ENCODE results near the gene PCF11. TPM values are rescaled to one million over a fixed set of nuclear protein-coding genes. Genes with fewer than 3 reads are reported as not detected.

PCF11 gene
- total RNA-seq, 1 experiment from 2014 or later: 52.9 TPM

GRCh38 chr11:83168756-83169155 is 11.8 kb downstream of the PCF11 start:
- TF ChIP-seq EZH2 (IDR thresholded peaks at IDR 0.05; ENCODE audit: low read depth) (no peak), CTCF (conservative IDR thresholded peaks at IDR 0.05) (no peak)
- no TSS peak for BruUV-seq (replicated peaks)
- Histone ChIP-seq H3K4me2 (no peak overlapping the region), H3F3A (ENCODE audit: insufficient read depth, low read depth) (peaks cover 29% of the 10 kb centered on the region), H3K4me3 (no peak overlapping the region), H2AFZ (no peak overlapping the region), H3K9me3 (ENCODE audit: insufficient read depth, low read depth) (no peaks in the 10 kb centered on the region), H3K36me3 (ENCODE audit: low read depth) (peaks cover 87% of the 10 kb centered on the region), H3K79me2 (ENCODE audit: low read depth) (peaks cover 97% of the 10 kb centered on the region), H3K9me2 (ENCODE audit: insufficient read depth) (no peaks in the 10 kb centered on the region), H3K27ac (no peak overlapping the region), H3K4me1 (replicated peaks; ENCODE audit: insufficient read depth) (peaks cover 16% of the 10 kb centered on the region; the same call in 1 of the 2 replicates), H4K20me1 (ENCODE audit: insufficient read depth) (peaks cover 58% of the 10 kb centered on the region), H3K27me3 (ENCODE audit: insufficient read depth, low read depth) (no peaks in the 10 kb centered on the region)
- DNase-seq: no peak
- CTCF ChIA-PET: no interaction called here
- intact Hi-C loops (cut with micrococcal nuclease; ENCODE audit: unreplicated experiment): no loop called here
- POLR2A ChIA-PET (ENCODE audit: unreplicated experiment): no interaction called here

GRCh38 chr11:83170865-83171264 is 13.9 kb downstream of the PCF11 start:
- Histone ChIP-seq H3K4me3 (no peak overlapping the region), H4K20me1 (ENCODE audit: insufficient read depth) (peaks cover 76% of the 10 kb centered on the region), H3K4me2 (peak overlapping the region; percentile 26), H3K9me2 (ENCODE audit: insufficient read depth) (no peaks in the 10 kb centered on the region), H3K36me3 (ENCODE audit: low read depth) (peaks cover 83% of the 10 kb centered on the region), H3K4me1 (replicated peaks; ENCODE audit: insufficient read depth) (peaks cover 16% of the 10 kb centered on the region; the same call in 1 of the 2 replicates), H3K27ac (no peak overlapping the region), H3K27me3 (ENCODE audit: insufficient read depth, low read depth) (no peaks in the 10 kb centered on the region), H3F3A (ENCODE audit: insufficient read depth, low read depth) (peaks cover 30% of the 10 kb centered on the region), H2AFZ (no peak overlapping the region), H3K79me2 (ENCODE audit: low read depth) (peaks cover 99% of the 10 kb centered on the region), H3K9me3 (ENCODE audit: insufficient read depth, low read depth) (no peaks in the 10 kb centered on the region)
- no peak for DNase-seq
- intact Hi-C loops (cut with micrococcal nuclease; ENCODE audit: unreplicated experiment): no loop called here
- no peak for TF ChIP-seq CTCF (conservative IDR thresholded peaks at IDR 0.05)
- no peak for TF ChIP-seq EZH2 (IDR thresholded peaks at IDR 0.05; ENCODE audit: low read depth)
- ChIA-PET CTCF (no interaction called here), POLR2A (ENCODE audit: unreplicated experiment) (no interaction called here)
- BruUV-seq (replicated peaks): no TSS peak

GRCh38 chr11:83172551-83172950 is 15.6 kb downstream of the PCF11 start:
- Histone ChIP-seq H3K27ac (no peak overlapping the region), H4K20me1 (ENCODE audit: insufficient read depth) (peaks cover 80% of the 10 kb centered on the region), H3K27me3 (ENCODE audit: insufficient read depth, low read depth) (no peaks in the 10 kb centered on the region), H3F3A (ENCODE audit: insufficient read depth, low read depth) (peaks cover 24% of the 10 kb centered on the region), H3K9me3 (ENCODE audit: insufficient read depth, low read depth) (no peaks in the 10 kb centered on the region), H2AFZ (no peak overlapping the region), H3K4me3 (no peak overlapping the region), H3K4me2 (no peak overlapping the region), H3K36me3 (ENCODE audit: low read depth) (peaks cover 83% of the 10 kb centered on the region), H3K9me2 (ENCODE audit: insufficient read depth) (no peaks in the 10 kb centered on the region), H3K79me2 (ENCODE audit: low read depth) (peaks cover 98% of the 10 kb centered on the region), H3K4me1 (replicated peaks; ENCODE audit: insufficient read depth) (peaks cover 16% of the 10 kb centered on the region; the same call in 1 of the 2 replicates)
- TF ChIP-seq EZH2 (IDR thresholded peaks at IDR 0.05; ENCODE audit: low read depth) (no peak), CTCF (conservative IDR thresholded peaks at IDR 0.05) (no peak)
- intact Hi-C loops (cut with micrococcal nuclease; ENCODE audit: unreplicated experiment): no loop called here
- POLR2A ChIA-PET (ENCODE audit: unreplicated experiment): no interaction called here
- CTCF ChIA-PET: no interaction called here
- no TSS peak for BruUV-seq (replicated peaks)
- DNase-seq: no peak

Measured in PC-9 (cell line).